ENCODE measurements around the gene CDH4. TPM values are rescaled to one million over a fixed set of nuclear protein-coding genes. Genes with fewer than 3 reads are reported as not detected.

CDH4 gene
- total and polyA plus RNA-seq, 12 donors, result 0.04 to 0.25 (median 0.08) TPM; not detected in 5

DNA sequence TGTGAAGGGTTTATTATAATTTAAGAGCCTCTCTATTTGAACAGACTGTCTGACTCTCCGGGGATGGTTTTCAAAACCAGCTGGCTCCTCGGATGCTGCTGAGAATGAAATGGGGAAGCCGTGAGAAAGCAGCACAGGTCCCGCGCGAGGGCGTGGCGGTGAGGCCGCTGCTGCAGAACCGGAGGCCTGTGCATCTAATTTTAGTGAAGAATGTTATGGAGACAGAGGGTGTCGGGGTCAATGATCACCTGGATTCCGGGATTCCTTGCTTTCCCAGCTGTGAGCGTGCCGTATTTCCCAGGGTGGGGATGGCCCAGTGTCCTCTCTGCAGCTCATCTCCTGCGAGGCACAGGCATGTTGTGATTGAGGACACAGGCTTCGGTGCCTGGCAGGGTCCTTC is 348.0 kb downstream of the CDH4 start:
- DNase-seq (no peak), ATAC-seq (no peak)
- 84 to 86% methylated on average over 16 of the region's 16 CpGs for WGBS, 2 donors

DNA sequence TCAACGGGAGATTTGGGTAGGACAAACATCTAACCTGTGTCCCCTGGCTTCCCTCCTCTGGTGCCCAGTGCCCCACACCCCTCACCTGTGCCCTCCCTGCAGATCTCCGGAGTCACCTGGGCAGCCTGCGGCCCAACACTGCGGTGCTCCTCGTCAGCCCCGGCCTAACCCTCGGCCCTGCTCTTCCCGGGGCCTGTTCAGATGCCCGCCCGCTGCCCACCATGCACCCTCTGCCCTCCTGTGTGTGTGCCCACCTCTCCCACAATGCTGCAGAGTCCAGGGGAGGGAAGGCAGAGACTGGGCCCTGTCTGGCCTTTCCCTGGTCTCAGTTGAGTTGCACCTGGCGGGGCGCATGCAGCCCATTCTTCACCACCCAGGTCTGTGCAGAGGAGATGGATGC is 349.3 kb downstream of the CDH4 start:
- intact Hi-C loops (cut with DNase I), result no loop called here
- no peaks in the 10 kb centered on the region for H3K36me3 ChIP-seq
- peaks cover 0 to 36% (median 8%) of the 10 kb centered on the region in 11 donors for H3K9me3 ChIP-seq
- DNase-seq (no peak), ATAC-seq (no peak)
- no peak overlapping the region for H3K4me3 ChIP-seq
- TF ChIP-seq, protein P1, sequence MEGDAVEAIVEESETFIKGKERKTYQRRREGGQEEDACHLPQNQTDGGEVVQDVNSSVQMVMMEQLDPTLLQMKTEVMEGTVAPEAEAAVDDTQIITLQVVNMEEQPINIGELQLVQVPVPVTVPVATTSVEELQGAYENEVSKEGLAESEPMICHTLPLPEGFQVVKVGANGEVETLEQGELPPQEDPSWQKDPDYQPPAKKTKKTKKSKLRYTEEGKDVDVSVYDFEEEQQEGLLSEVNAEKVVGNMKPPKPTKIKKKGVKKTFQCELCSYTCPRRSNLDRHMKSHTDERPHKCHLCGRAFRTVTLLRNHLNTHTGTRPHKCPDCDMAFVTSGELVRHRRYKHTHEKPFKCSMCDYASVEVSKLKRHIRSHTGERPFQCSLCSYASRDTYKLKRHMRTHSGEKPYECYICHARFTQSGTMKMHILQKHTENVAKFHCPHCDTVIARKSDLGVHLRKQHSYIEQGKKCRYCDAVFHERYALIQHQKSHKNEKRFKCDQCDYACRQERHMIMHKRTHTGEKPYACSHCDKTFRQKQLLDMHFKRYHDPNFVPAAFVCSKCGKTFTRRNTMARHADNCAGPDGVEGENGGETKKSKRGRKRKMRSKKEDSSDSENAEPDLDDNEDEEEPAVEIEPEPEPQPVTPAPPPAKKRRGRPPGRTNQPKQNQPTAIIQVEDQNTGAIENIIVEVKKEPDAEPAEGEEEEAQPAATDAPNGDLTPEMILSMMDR (IDR thresholded peaks at IDR 0.05), result no peak
- no peak overlapping the region for H3K27ac ChIP-seq
- H3K4me1 ChIP-seq, result no peaks in the 10 kb centered on the region
- 81 to 95% methylated on average over 12 of the region's 12 CpGs for WGBS, 2 donors
- H3K27me3 ChIP-seq, result peaks cover 0 to 29% (median 4%) of the 10 kb centered on the region in 7 donors

More for the DNA sequence above, 348.0 kb downstream of the CDH4 start:
- Histone ChIP-seq H3K27ac (no peak overlapping the region), H3K4me3 (no peak overlapping the region), H3K27me3 (peaks cover 0 to 25% (median 4%) of the 10 kb centered on the region in 7 donors), H3K9me3 (peaks cover 0 to 44% (median 14%) of the 10 kb centered on the region in 11 donors), H3K4me1 (no peaks in the 10 kb centered on the region), H3K36me3 (no peaks in the 10 kb centered on the region)
- intact Hi-C loops (cut with DNase I), result no loop called here
- TF ChIP-seq, protein P1 (IDR thresholded peaks at IDR 0.05), result no peak

DNA sequence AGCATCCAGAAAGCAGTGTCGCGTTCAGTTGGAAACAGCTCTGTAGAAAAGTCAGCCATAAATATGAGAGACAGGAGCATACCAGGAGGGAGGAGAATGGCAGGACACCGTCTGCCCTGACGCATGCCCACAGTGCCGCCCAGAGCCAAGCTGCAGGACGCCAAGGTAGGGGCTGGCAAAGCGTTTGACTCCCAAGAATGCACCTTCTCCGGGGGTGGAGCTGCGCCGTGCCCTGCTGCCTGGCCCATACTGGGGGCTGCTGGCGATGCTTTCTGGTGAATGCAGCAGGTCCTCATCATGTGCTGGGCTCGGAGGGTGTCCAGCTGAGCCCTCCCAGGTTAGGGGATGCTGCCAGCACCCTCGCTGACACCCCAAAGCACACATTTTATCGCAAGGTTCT is 349.8 kb downstream of the CDH4 start:
- H3K4me3 ChIP-seq, result no peak overlapping the region
- H3K9me3 ChIP-seq, result peaks cover 0 to 31% (median 3%) of the 10 kb centered on the region in 11 donors
- H3K4me1 ChIP-seq, result no peaks in the 10 kb centered on the region
- peaks cover 0 to 29% (median 4%) of the 10 kb centered on the region in 7 donors for H3K27me3 ChIP-seq
- H3K27ac ChIP-seq, result no peak overlapping the region
- 86 to 90% methylated on average over 14 of the region's 14 CpGs for WGBS, 2 donors
- intact Hi-C loops (cut with DNase I), result no loop called here
- DNase-seq (no peak), ATAC-seq (no peak)
- H3K36me3 ChIP-seq, result no peaks in the 10 kb centered on the region
- TF ChIP-seq, protein P1 (IDR thresholded peaks at IDR 0.05), result no peak

DNA sequence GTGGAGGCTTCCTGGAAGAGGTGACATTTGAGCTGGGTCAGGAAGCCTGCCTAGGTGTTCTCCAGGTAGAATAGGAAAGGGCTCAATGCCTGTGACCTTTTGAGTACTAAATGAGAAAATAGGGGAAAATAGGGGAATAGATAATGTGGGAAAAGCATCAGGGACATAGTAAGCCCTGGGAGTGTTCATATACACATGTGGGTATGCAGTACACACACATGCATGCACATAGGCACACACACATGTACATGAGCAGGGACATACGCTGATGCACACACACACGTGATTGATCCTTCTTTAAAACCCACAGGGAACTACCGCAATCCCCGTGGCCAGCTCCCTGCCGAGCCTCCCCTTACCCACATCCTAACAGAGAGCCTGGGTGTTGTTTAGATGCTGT is 351.7 kb downstream of the CDH4 start:
- Histone ChIP-seq H3K9me3 (peaks cover 0 to 20% (median 0%) of the 10 kb centered on the region in 11 donors), H3K4me3 (no peak overlapping the region), H3K4me1 (no peaks in the 10 kb centered on the region), H3K36me3 (no peaks in the 10 kb centered on the region), H3K27me3 (peaks cover 0 to 24% (median 0%) of the 10 kb centered on the region in 7 donors), H3K27ac (no peak overlapping the region)
- TF ChIP-seq, protein P1 (IDR thresholded peaks at IDR 0.05), result no peak
- no peak for ATAC-seq
- 78 to 89% methylated on average over 5 of the region's 5 CpGs for WGBS, 2 donors
- no peak for DNase-seq
- intact Hi-C loops (cut with DNase I), result no loop called here

All from heart right ventricle (tissue), 16 donors.